Measurements from ENCODE around the gene PPP1R9B. TPM values are rescaled to one million over a fixed set of nuclear protein-coding genes. Genes with fewer than 3 reads are reported as not detected.
A peak's percentile ranks its signal among the peaks of the same experiment; 100 is the strongest.

The PPP1R9B gene
- total RNA-seq, 1 donor from 2014 or later: 73.6 TPM

- Mint-ChIP-seq H3K27me3 (ENCODE audit: low read depth, unreplicated experiment) (no peaks in the 10 kb centered on the region), H3K36me3 (ENCODE audit: low read depth, unreplicated experiment) (peaks cover 32% of the 10 kb centered on the region), H3K27ac (ENCODE audit: unreplicated experiment) (peak overlapping the region; percentile 97), H3K4me1 (ENCODE audit: low read depth, unreplicated experiment) (peaks cover 57% of the 10 kb centered on the region), H3K4me3 (ENCODE audit: unreplicated experiment) (peak overlapping the region; percentile 73), H3K9me3 (ENCODE audit: unreplicated experiment) (no peaks in the 10 kb centered on the region)
- Histone ChIP-seq H3K4me1 (ENCODE audit: insufficient read depth, low read length) (peaks cover 82% of the 10 kb centered on the region), H3K9ac (ENCODE audit: low read length) (peak overlapping the region; percentile 61), H3K36me3 (ENCODE audit: insufficient read depth, low read length) (peaks cover 88% of the 10 kb centered on the region), H4K20me1 (ENCODE audit: insufficient read depth, low read length) (peaks cover 99% of the 10 kb centered on the region), H3K4me2 (ENCODE audit: low read length) (peak overlapping the region; percentile 32), H3K79me2 (ENCODE audit: insufficient read depth, low read length) (peaks cover 70% of the 10 kb centered on the region), H3K4me3 (ENCODE audit: insufficient read depth, low read depth, low read length) (no peak overlapping the region), H3K27ac (ENCODE audit: low read depth, low read length) (peak overlapping the region; percentile 79), H2AFZ (ENCODE audit: low read depth, low read length) (no peak overlapping the region), H3K9me3 (ENCODE audit: insufficient read depth, low read depth, low read length) (no peaks in the 10 kb centered on the region), H3K27me3 (ENCODE audit: insufficient read depth, low read length) (no peaks in the 10 kb centered on the region)
- no peak for FAIRE-seq
- TF ChIP-seq, protein P1, sequence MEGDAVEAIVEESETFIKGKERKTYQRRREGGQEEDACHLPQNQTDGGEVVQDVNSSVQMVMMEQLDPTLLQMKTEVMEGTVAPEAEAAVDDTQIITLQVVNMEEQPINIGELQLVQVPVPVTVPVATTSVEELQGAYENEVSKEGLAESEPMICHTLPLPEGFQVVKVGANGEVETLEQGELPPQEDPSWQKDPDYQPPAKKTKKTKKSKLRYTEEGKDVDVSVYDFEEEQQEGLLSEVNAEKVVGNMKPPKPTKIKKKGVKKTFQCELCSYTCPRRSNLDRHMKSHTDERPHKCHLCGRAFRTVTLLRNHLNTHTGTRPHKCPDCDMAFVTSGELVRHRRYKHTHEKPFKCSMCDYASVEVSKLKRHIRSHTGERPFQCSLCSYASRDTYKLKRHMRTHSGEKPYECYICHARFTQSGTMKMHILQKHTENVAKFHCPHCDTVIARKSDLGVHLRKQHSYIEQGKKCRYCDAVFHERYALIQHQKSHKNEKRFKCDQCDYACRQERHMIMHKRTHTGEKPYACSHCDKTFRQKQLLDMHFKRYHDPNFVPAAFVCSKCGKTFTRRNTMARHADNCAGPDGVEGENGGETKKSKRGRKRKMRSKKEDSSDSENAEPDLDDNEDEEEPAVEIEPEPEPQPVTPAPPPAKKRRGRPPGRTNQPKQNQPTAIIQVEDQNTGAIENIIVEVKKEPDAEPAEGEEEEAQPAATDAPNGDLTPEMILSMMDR (IDR thresholded peaks at IDR 0.05; ENCODE audit: insufficient read depth, low read depth, low read length): no peak
- no peak for TF ChIP-seq EZH2 (IDR thresholded peaks at IDR 0.05; ENCODE audit: insufficient read depth, low read length)
- peak; percentile 65 for DNase-seq (ENCODE audit: low read depth)
Measured at GRCh38 chr17:50190603-50191358, 40.3 kb upstream of the PPP1R9B start.

DNA sequence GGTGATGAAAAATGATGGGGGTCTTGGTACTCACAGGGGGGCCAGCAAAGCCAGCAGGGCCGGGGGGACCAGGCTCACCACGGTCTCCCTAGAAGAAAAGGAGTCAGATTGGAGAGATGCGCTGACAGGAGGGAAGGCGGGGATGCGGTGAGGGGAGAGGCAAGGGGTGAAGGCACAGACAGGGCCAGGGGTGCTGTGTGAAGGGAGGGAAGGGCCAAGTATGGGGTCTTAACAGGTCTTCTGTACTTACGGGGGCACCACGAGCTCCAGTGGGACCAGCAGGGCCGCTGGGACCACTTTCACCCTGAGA lies 39.8 kb upstream of the PPP1R9B start:
- H3K27ac ChIP-seq (ENCODE audit: low read depth, low read length): peak overlapping the region; percentile 79

More for the DNA sequence above, 39.8 kb upstream of the PPP1R9B start:
- H4K20me1 ChIP-seq (ENCODE audit: insufficient read depth, low read length): peaks cover 99% of the 10 kb centered on the region
- H3K4me3 ChIP-seq (ENCODE audit: insufficient read depth, low read depth, low read length): no peak overlapping the region
- Mint-ChIP-seq H3K4me3 (ENCODE audit: unreplicated experiment) (peak overlapping the region; percentile 54), H3K4me1 (ENCODE audit: low read depth, unreplicated experiment) (peaks cover 54% of the 10 kb centered on the region), H3K27me3 (ENCODE audit: low read depth, unreplicated experiment) (no peaks in the 10 kb centered on the region), H3K27ac (ENCODE audit: unreplicated experiment) (peak overlapping the region; percentile 97), H3K36me3 (ENCODE audit: low read depth, unreplicated experiment) (peaks cover 30% of the 10 kb centered on the region), H3K9me3 (ENCODE audit: unreplicated experiment) (no peaks in the 10 kb centered on the region)
- TF ChIP-seq EZH2 (IDR thresholded peaks at IDR 0.05; ENCODE audit: insufficient read depth, low read length): no peak
- TF ChIP-seq, protein P1 (IDR thresholded peaks at IDR 0.05; ENCODE audit: insufficient read depth, low read depth, low read length): no peak
- H3K4me2 ChIP-seq (ENCODE audit: low read length): peak overlapping the region; percentile 32
- H3K36me3 ChIP-seq (ENCODE audit: insufficient read depth, low read length): peaks cover 88% of the 10 kb centered on the region
- peaks cover 82% of the 10 kb centered on the region for H3K4me1 ChIP-seq (ENCODE audit: insufficient read depth, low read length)
- FAIRE-seq (no peak), DNase-seq (ENCODE audit: low read depth) (no peak)
- H2AFZ ChIP-seq (ENCODE audit: low read depth, low read length): no peak overlapping the region
- H3K79me2 ChIP-seq (ENCODE audit: insufficient read depth, low read length): peaks cover 65% of the 10 kb centered on the region
- no peaks in the 10 kb centered on the region for H3K9me3 ChIP-seq (ENCODE audit: insufficient read depth, low read depth, low read length)
- H3K9ac ChIP-seq (ENCODE audit: low read length): peak overlapping the region; percentile 61
- no peaks in the 10 kb centered on the region for H3K27me3 ChIP-seq (ENCODE audit: insufficient read depth, low read length)

Measured in astrocyte (in vitro differentiated cells and primary cell).